Measurements from ENCODE around the gene ADI1.

- TF ChIP-seq, protein P1, sequence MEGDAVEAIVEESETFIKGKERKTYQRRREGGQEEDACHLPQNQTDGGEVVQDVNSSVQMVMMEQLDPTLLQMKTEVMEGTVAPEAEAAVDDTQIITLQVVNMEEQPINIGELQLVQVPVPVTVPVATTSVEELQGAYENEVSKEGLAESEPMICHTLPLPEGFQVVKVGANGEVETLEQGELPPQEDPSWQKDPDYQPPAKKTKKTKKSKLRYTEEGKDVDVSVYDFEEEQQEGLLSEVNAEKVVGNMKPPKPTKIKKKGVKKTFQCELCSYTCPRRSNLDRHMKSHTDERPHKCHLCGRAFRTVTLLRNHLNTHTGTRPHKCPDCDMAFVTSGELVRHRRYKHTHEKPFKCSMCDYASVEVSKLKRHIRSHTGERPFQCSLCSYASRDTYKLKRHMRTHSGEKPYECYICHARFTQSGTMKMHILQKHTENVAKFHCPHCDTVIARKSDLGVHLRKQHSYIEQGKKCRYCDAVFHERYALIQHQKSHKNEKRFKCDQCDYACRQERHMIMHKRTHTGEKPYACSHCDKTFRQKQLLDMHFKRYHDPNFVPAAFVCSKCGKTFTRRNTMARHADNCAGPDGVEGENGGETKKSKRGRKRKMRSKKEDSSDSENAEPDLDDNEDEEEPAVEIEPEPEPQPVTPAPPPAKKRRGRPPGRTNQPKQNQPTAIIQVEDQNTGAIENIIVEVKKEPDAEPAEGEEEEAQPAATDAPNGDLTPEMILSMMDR (IDR thresholded peaks at IDR 0.05): no peak
- TF ChIP-seq POLR2A (IDR thresholded peaks at IDR 0.05): no peak
Measured at GRCh38 chr2:3534251-3534814, 15.0 kb upstream of the ADI1 start.

All from transverse colon (tissue), 3 donors.